H9 (cell line): ENCODE results near the gene KIAA1549. TPM values are rescaled to one million over a fixed set of nuclear protein-coding genes. Genes with fewer than 3 reads are reported as not detected.

Source experiments
- DNase-seq: peaks from one replicate; pipeline ENCODE4 v3.0.0-alpha.2; 2017
- H2AFZ ChIP-seq: one replicate; pipeline ENCODE4 v1.6.1; 2013; ENCODE audit warnings: mild to moderate bottlenecking, low read length, control low read depth, moderate library complexity
- H2AK5ac ChIP-seq: 2 replicates; pipeline ENCODE4 v1.6.1; 2013; ENCODE audit warnings: low read length, control low read depth, mixed read lengths; ENCODE audit not compliant: insufficient read length
- H2BK120ac ChIP-seq: one replicate; pipeline ENCODE4 v1.6.1; 2013; ENCODE audit warnings: low read depth, mild to moderate bottlenecking, low read length, control low read depth, inconsistent platforms; ENCODE audit not compliant: poor library complexity, severe bottlenecking
- H2BK12ac ChIP-seq: 2 replicates; pipeline ENCODE4 v1.6.1; 2013; ENCODE audit warnings: low read length, control low read depth, mixed read lengths, low read depth; ENCODE audit not compliant: insufficient read length
- H2BK15ac ChIP-seq: 2 replicates; pipeline ENCODE4 v1.6.1; 2013; ENCODE audit warnings: low read depth, low read length, control low read depth
- H2BK20ac ChIP-seq: one replicate; pipeline ENCODE4 v1.6.1; 2013; ENCODE audit warnings: low read depth, mild to moderate bottlenecking, low read length, control low read depth, inconsistent platforms; ENCODE audit not compliant: poor library complexity, severe bottlenecking
- H2BK5ac ChIP-seq: 2 replicates; pipeline ENCODE4 v1.6.1; 2013; ENCODE audit warnings: low read length, control low read depth, mixed read lengths; ENCODE audit not compliant: insufficient read length
- H3K14ac ChIP-seq: 2 replicates; pipeline ENCODE4 v1.6.1; 2013; ENCODE audit warnings: low read length, control low read depth; ENCODE audit not compliant: insufficient read depth
- H3K18ac ChIP-seq: 2 replicates; pipeline ENCODE4 v1.6.1; 2013; ENCODE audit warnings: low read depth, mild to moderate bottlenecking, mixed read lengths, low read length, control low read depth; ENCODE audit not compliant: insufficient read length
- H3K23ac ChIP-seq: 2 replicates; pipeline ENCODE4 v1.6.1; 2013; ENCODE audit warnings: low read length, control low read depth, mixed read lengths, low read depth; ENCODE audit not compliant: insufficient read length
- H3K23me2 ChIP-seq: 2 replicates; pipeline ENCODE4 v1.6.1; 2013; ENCODE audit warnings: low read depth, mild to moderate bottlenecking, mixed read lengths, low read length, control low read depth; ENCODE audit not compliant: insufficient read length, poor library complexity, severe bottlenecking
- H3K27ac ChIP-seq: 2 replicates; pipeline ENCODE4 v1.5.1; 2013; ENCODE audit warnings: low read length, control low read depth, mixed read lengths, low read depth; ENCODE audit not compliant: insufficient read length
- H3K27me3 ChIP-seq: 2 replicates; pipeline ENCODE4 v1.6.1; 2013; ENCODE audit warnings: low read length, control low read depth, inconsistent platforms; ENCODE audit not compliant: insufficient read depth
- H3K4ac ChIP-seq: 2 replicates; pipeline ENCODE4 v1.6.1; 2013; ENCODE audit warnings: low read depth, mild to moderate bottlenecking, control low read depth, inconsistent platforms, low read length, moderate library complexity
- H3K4me1 ChIP-seq: 2 replicates; pipeline ENCODE4 v1.6.1; 2013; ENCODE audit warnings: low read length, control low read depth, inconsistent platforms; ENCODE audit not compliant: insufficient read depth
- H3K4me2 ChIP-seq: 2 replicates; pipeline ENCODE4 v1.6.1; 2013; ENCODE audit warnings: low read length, control low read depth, mixed read lengths; ENCODE audit not compliant: insufficient read length, insufficient read depth
- H3K56ac ChIP-seq: 2 replicates; pipeline ENCODE4 v1.6.1; 2013; ENCODE audit warnings: low read depth, mild to moderate bottlenecking, mixed read lengths, low read length, control low read depth; ENCODE audit not compliant: insufficient read length
- H3K79me1 ChIP-seq: 2 replicates; pipeline ENCODE4 v1.6.1; 2013; ENCODE audit warnings: low read depth, mild to moderate bottlenecking, moderate library complexity, low read length, control low read depth, inconsistent platforms; ENCODE audit not compliant: insufficient read depth, poor library complexity, severe bottlenecking
- H3K79me2 ChIP-seq: 2 replicates; pipeline ENCODE4 v1.6.1; 2013; ENCODE audit warnings: low read length, control low read depth, inconsistent platforms; ENCODE audit not compliant: insufficient read depth
- H3K9ac ChIP-seq: 2 replicates; pipeline ENCODE4 v1.6.1; 2013; ENCODE audit warnings: low read length, control low read depth, mixed read lengths; ENCODE audit not compliant: insufficient read length; ENCODE audit errors: extremely low read depth
- H3K9me3 ChIP-seq: one replicate; pipeline ENCODE4 v1.6.1; 2013; ENCODE audit warnings: low read depth, low read length, inconsistent platforms; ENCODE audit not compliant: control insufficient read depth
- H3T11ph ChIP-seq: one replicate; pipeline ENCODE4 v1.6.1; 2013; ENCODE audit warnings: mild to moderate bottlenecking, low read length, control low read depth, inconsistent platforms
- H4K20me1 ChIP-seq: one replicate; pipeline ENCODE4 v1.6.1; 2013; ENCODE audit not compliant: control insufficient read depth, insufficient read length, insufficient read depth
- H4K5ac ChIP-seq: 2 replicates; pipeline ENCODE4 v1.6.1; 2013; ENCODE audit warnings: low read depth, mild to moderate bottlenecking, mixed read lengths, low read length, control low read depth; ENCODE audit not compliant: insufficient read length
- H4K8ac ChIP-seq: replicated peaks from 2 replicates; pipeline ENCODE4 v1.6.1; 2013; ENCODE audit warnings: low read length, control low read depth, mixed read lengths, low read depth; ENCODE audit not compliant: insufficient read length
- H4K91ac ChIP-seq: 2 replicates; pipeline ENCODE4 v1.6.1; 2013; ENCODE audit warnings: low read depth, mild to moderate bottlenecking, moderate library complexity, mixed read lengths, low read length, control low read depth; ENCODE audit not compliant: insufficient read length
- H3K27ac Mint-ChIP-seq, 3 experiments: 2 replicates in 2 of 3; 3 replicates in 1 of 3; pipeline ENCODE4 v1.8.0; 2020 to 2021; ENCODE audit warnings: mixed read lengths in 3 of 3, mild to moderate bottlenecking in 1 of 3, moderate library complexity in 1 of 3
- H3K27me3 Mint-ChIP-seq: 2 replicates; pipeline ENCODE4 v1.8.0; 2021; ENCODE audit warnings: low read depth, mild to moderate bottlenecking, moderate library complexity, mixed read lengths
- H3K36me3 Mint-ChIP-seq, 3 experiments: 2 replicates in 2 of 3; 3 replicates in 1 of 3; pipeline ENCODE4 v1.8.0; 2020 to 2021; ENCODE audit warnings: low read depth in 3 of 3, mixed read lengths in 3 of 3; ENCODE audit not compliant: insufficient read depth in 1 of 3
- H3K4me1 Mint-ChIP-seq, 2 experiments: 2 replicates each; pipeline ENCODE4 v1.8.0; 2020; ENCODE audit warnings: mixed read lengths in 2 of 2
- H3K4me3 Mint-ChIP-seq, 2 experiments: 2 replicates in 1 of 2; 3 replicates in 1 of 2; pipeline ENCODE4 v1.8.0; 2020 to 2021; ENCODE audit warnings: mild to moderate bottlenecking in 2 of 2, mixed read lengths in 2 of 2, moderate library complexity in 1 of 2
- H3K9me3 Mint-ChIP-seq, 2 experiments: 2 replicates in 1 of 2; 3 replicates in 1 of 2; pipeline ENCODE4 v1.8.0; 2020; ENCODE audit warnings: mild to moderate bottlenecking in 2 of 2, mixed read lengths in 2 of 2, moderate library complexity in 1 of 2
- CTCF ChIP-seq: fragments of 200-600 bp; sonication (generic); conservative IDR thresholded peaks from 3 replicates; pipeline ENCODE4 v1.8.0; 2021; ENCODE audit warnings: antibody characterized with exemption, mild to moderate bottlenecking
- WGBS: extraction: QIAGEN DNeasy Blood & Tissue Kit; methylation state at CpG from one replicate; pipeline ENCODE4 v1.1.7; 2013; ENCODE audit warnings: missing lambda C conversion rate, low lambda C conversion rate, mixed read lengths; ENCODE audit not compliant: insufficient read length; ENCODE audit errors: extremely low coverage; 5-methylcytosine and 5-hydroxymethylcytosine counted together
- total RNA-seq: library from RNA; stranded (reverse); gene quantifications from 2 replicates; pipeline ENCODE4 v1.2.1, GENCODE V29; 2021

KIAA1549 gene
- total RNA-seq, 1 experiment from 2014 or later = 11.9 TPM

- no peak overlapping the region for H3K4me2 ChIP-seq
- H3K79me1 ChIP-seq = no peaks in the 10 kb centered on the region
- no peak overlapping the region for H4K5ac ChIP-seq
- no peak overlapping the region for H3K56ac ChIP-seq
- H3K18ac ChIP-seq = no peak overlapping the region
- H3K27ac ChIP-seq = no peak overlapping the region
- no CpG with 5 or more reads among the region's 19 CpGs for WGBS
- no peaks in the 10 kb centered on the region for H4K20me1 ChIP-seq
- no peak overlapping the region for H2AK5ac ChIP-seq
- no peak overlapping the region for H2BK15ac ChIP-seq
- H4K8ac ChIP-seq = no peak overlapping the region
- H3K9me3 ChIP-seq = no peaks in the 10 kb centered on the region
- Mint-ChIP-seq H3K27me3 (no peaks in the 10 kb centered on the region; the same call in 1 of the 2 replicates), H3K4me3 (no peak overlapping the region), H3K9me3 (no peaks in the 10 kb centered on the region), H3K36me3 (peaks cover 26 to 50% (median 39%) of the 10 kb centered on the region in 3 experiments), H3K27ac (no peak overlapping the region), H3K4me1 (0 out of 4 replicates have a peak, but pooled peaks cover 0 to 2% of the 10 kb centered on the region in 2 experiments)
- H4K91ac ChIP-seq = no peak overlapping the region
- H2AFZ ChIP-seq = no peak overlapping the region
- H2BK120ac ChIP-seq = no peak overlapping the region
- H3K4ac ChIP-seq = no peak overlapping the region
- no peak overlapping the region for H2BK20ac ChIP-seq
- H3K14ac ChIP-seq = no peak overlapping the region
- H3K79me2 ChIP-seq = no peaks in the 10 kb centered on the region
- H3K4me1 ChIP-seq = no peaks in the 10 kb centered on the region
- H2BK12ac ChIP-seq = no peak overlapping the region
- H3K23me2 ChIP-seq = no peaks in the 10 kb centered on the region
- no peak for DNase-seq
- no peak overlapping the region for H3K23ac ChIP-seq
- TF ChIP-seq CTCF = no peak
- H3T11ph ChIP-seq = no peak overlapping the region
- H3K27me3 ChIP-seq = no peaks in the 10 kb centered on the region
- no peak overlapping the region for H3K9ac ChIP-seq
- H2BK5ac ChIP-seq = no peak overlapping the region
These were observed 113.4 kb downstream of the KIAA1549 start for GRCh38 chr7:138867744-138868143.
